ENCODE results near the gene SEPTIN14. TPM values are rescaled to one million over a fixed set of nuclear protein-coding genes. Genes with fewer than 3 reads are reported as not detected.

Gene SEPTIN14
- total and polyA plus RNA-seq, 2 experiments from 2014 or later, result not detected

DNA sequence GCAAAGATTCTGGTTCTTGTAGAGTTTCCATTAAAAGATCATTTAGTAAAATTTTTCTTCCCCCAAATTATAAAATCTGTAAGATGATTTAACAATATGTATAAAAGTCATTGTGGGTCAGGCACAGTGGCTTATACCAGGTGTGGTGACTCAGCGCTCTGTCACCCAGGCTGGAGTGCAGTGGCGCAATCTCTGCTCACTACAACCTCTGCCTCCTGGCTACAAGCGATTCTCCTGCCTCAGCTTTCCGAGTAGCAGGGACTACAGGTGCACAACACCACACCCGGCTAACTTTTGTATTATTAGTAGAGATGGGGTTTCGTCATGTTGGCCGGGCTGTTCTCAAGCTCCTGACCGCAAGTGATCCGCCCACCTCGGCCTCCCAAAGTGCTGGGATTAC is 68.0 kb downstream of the SEPTIN14 start:
- Mint-ChIP-seq H3K27me3 (ENCODE audit: insufficient read depth, low read depth, poor library complexity) (peaks cover 4% of the 10 kb centered on the region), H3K36me3 (ENCODE audit: low read depth) (peaks cover 18% of the 10 kb centered on the region; the same call in 2 of the 3 replicates), H3K4me1 (no peaks in the 10 kb centered on the region), H3K27ac (no peak overlapping the region), H3K9me3 (peaks cover 87% of the 10 kb centered on the region), H3K4me3 (no peak overlapping the region)
- Histone ChIP-seq H3K36me3 (ENCODE audit: insufficient read depth) (no peaks in the 10 kb centered on the region), H3K4me2 (no peak overlapping the region), H3K27me3 (ENCODE audit: insufficient read depth) (no peaks in the 10 kb centered on the region), H3F3A (replicated peaks; ENCODE audit: low read depth) (no peaks in the 10 kb centered on the region), H3K4me3 (no peak overlapping the region), H4K20me1 (replicated peaks; ENCODE audit: insufficient read depth) (no peaks in the 10 kb centered on the region), H3K79me2 (replicated peaks; ENCODE audit: insufficient read depth) (no peaks in the 10 kb centered on the region), H3K4me1 (ENCODE audit: insufficient read depth) (no peaks in the 10 kb centered on the region), H2AFZ (no peak overlapping the region), H3K27ac (ENCODE audit: low read depth) (no peak overlapping the region), H3K9me2 (ENCODE audit: insufficient read depth) (no peaks in the 10 kb centered on the region)
- TF ChIP-seq CREB1 (CRISPR knock-in tag; IDR thresholded peaks at IDR 0.05; ENCODE audit: low read depth), result no peak
- no peak for TF ChIP-seq NANOG (IDR thresholded peaks at IDR 0.05; ENCODE audit: borderline replicate concordance)
- TF ChIP-seq, protein P1, sequence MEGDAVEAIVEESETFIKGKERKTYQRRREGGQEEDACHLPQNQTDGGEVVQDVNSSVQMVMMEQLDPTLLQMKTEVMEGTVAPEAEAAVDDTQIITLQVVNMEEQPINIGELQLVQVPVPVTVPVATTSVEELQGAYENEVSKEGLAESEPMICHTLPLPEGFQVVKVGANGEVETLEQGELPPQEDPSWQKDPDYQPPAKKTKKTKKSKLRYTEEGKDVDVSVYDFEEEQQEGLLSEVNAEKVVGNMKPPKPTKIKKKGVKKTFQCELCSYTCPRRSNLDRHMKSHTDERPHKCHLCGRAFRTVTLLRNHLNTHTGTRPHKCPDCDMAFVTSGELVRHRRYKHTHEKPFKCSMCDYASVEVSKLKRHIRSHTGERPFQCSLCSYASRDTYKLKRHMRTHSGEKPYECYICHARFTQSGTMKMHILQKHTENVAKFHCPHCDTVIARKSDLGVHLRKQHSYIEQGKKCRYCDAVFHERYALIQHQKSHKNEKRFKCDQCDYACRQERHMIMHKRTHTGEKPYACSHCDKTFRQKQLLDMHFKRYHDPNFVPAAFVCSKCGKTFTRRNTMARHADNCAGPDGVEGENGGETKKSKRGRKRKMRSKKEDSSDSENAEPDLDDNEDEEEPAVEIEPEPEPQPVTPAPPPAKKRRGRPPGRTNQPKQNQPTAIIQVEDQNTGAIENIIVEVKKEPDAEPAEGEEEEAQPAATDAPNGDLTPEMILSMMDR (conservative IDR thresholded peaks at IDR 0.05; ENCODE audit: low read depth in 2 of 2), result no peak
- TF ChIP-seq REST (IDR thresholded peaks at IDR 0.05; ENCODE audit: unreplicated experiment), result no peak
- TF ChIP-seq ETS1 (IDR thresholded peaks at IDR 0.05), result no peak
- DNase-seq (ENCODE audit: low spot score), result peak; percentile 1
- ATAC-seq, result no peak

- Mint-ChIP-seq H3K4me1 (no peaks in the 10 kb centered on the region), H3K9me3 (peaks cover 81% of the 10 kb centered on the region), H3K27me3 (ENCODE audit: insufficient read depth, low read depth, poor library complexity) (peaks cover 4% of the 10 kb centered on the region), H3K4me3 (no peak overlapping the region), H3K27ac (no peak overlapping the region), H3K36me3 (ENCODE audit: low read depth) (peaks cover 11% of the 10 kb centered on the region; the same call in 2 of the 3 replicates)
- H3K36me3 ChIP-seq (ENCODE audit: insufficient read depth), result no peaks in the 10 kb centered on the region
- no peaks in the 10 kb centered on the region for H4K20me1 ChIP-seq (replicated peaks; ENCODE audit: insufficient read depth)
- ATAC-seq (no peak), DNase-seq (ENCODE audit: low spot score) (no peak)
- H2AFZ ChIP-seq, result no peak overlapping the region
- no peaks in the 10 kb centered on the region for H3K9me2 ChIP-seq (ENCODE audit: insufficient read depth)
- no peaks in the 10 kb centered on the region for H3K79me2 ChIP-seq (replicated peaks; ENCODE audit: insufficient read depth)
- H3K4me1 ChIP-seq (ENCODE audit: insufficient read depth), result no peaks in the 10 kb centered on the region
- no peak overlapping the region for H3K27ac ChIP-seq (ENCODE audit: low read depth)
- no peaks in the 10 kb centered on the region for H3K27me3 ChIP-seq (ENCODE audit: insufficient read depth)
- H3K4me3 ChIP-seq, result no peak overlapping the region
- H3F3A ChIP-seq (replicated peaks; ENCODE audit: low read depth), result no peaks in the 10 kb centered on the region
- H3K4me2 ChIP-seq, result no peak overlapping the region
- TF ChIP-seq ETS1 (IDR thresholded peaks at IDR 0.05), result no peak
- TF ChIP-seq, protein P1 (conservative IDR thresholded peaks at IDR 0.05; ENCODE audit: low read depth in 2 of 2), result no peak
- TF ChIP-seq REST (IDR thresholded peaks at IDR 0.05; ENCODE audit: unreplicated experiment), result no peak
Measured at GRCh38 chr7:55792048-55792447, 70.5 kb downstream of the SEPTIN14 start.
